ENCODE data around the gene PLPP6. TPM values are rescaled to one million over a fixed set of nuclear protein-coding genes. Genes with fewer than 3 reads are reported as not detected.

Gene PLPP6
- total and polyA plus RNA-seq, 2 donors (not counting 3 experiments of a cell fraction or from before 2014, with no cell fraction given): 6.3 to 6.4 TPM

DNA sequence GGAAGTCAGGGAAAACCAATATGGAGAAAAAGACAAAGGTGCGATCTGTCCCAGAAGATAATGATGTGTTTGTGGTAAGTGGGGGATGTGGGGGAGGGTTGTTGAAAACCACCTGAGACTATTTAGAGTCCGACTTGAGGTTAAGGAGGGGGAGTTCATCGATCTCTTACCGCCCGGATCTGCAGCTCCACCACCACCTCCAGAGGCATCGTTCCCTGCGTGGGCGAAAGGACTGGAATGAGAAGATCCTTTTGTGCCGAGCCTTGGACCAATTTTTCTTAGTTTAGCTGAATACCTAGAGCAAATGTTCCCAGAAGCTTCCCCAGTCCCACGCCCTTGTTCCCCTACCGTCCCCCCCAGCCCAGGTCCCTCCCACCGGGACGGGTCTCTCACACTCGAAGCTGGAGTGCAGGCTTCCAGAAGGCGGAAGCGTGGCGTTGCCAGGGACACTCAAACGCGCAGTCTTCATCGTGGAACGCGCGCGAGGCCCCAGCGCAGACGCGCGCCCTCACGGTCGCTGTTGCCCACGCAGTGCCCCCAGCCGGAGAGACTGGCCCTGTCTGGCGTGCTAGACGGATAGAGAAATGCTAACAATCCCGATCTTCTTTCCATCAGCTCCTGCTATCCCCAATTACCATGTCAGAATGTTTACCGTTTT, 4.1 kb downstream of the PLPP6 start, which contains the start of gene SPATA6L:
TSS of gene SPATA6L (minus strand) at position 439 of the 658 bp plus-strand sequence. CDS start at position 209, 230 bp downstream.
- ChIA-PET CTCF (interaction anchor here (0.7 to 2.5 kb wide), 11 partner anchors 9 to 934 kb away, joined by 3 to 14 read pairs (median 3); partner anchors contain the start of gene CDC37L1), POLR2A (interaction anchor here (1.7 kb wide), 1 partner anchor 13 kb away, joined by 5 read pairs; the partner anchor contains the start of gene CDC37L1)
- intact Hi-C loops (cut with micrococcal nuclease) (no loop called here), dilution Hi-C loops (cut with MboI; ENCODE audit: extremely low pct_ligation_motif_present, low sequenced_read_pairs) (no loop called here)
- Histone ChIP-seq H3K4me1 (ENCODE audit: control insufficient read depth, extremely low read depth, insufficient read depth, low read length) (peaks cover 32% of the 10 kb centered on the region), H4K20me1 (replicated peaks; ENCODE audit: control insufficient read depth, extremely low read depth, insufficient read depth, low read length) (no peaks in the 10 kb centered on the region), H3K27ac (ENCODE audit: insufficient read depth, low read depth, low read length) (peak within 1 kb of the TSS; percentile 9), H2AFZ (ENCODE audit: low read depth, low read length) (peak within 1 kb of the TSS; percentile 92), H3K36me3 (ENCODE audit: control insufficient read depth in 2 of 2, extremely low read depth in 1 of 2, insufficient read depth in 2 of 2, low read length in 2 of 2) (no peaks in the 10 kb centered on the region), H3K4me2 (ENCODE audit: insufficient read depth, low read length) (peak within 1 kb of the TSS; percentile 93), H3K9me3 (replicated peaks; ENCODE audit: control insufficient read depth, insufficient read depth, low read length) (no peaks in the 10 kb centered on the region), H3K4me3 (replicated peaks in 1 of 3; ENCODE audit: insufficient read depth in 1 of 3, low read depth in 1 of 3, low read length in 3 of 3) (peak within 1 kb of the TSS; percentile 35 to 75 (median 58)), H3K27me3 (ENCODE audit: control insufficient read depth in 2 of 2, insufficient read depth in 2 of 2, low read length in 2 of 2) (peaks cover 0 to 4% of the 10 kb centered on the region in 2 experiments), H3K79me2 (ENCODE audit: control insufficient read depth, insufficient read depth, low read length) (no peaks in the 10 kb centered on the region), H3K9me1 (replicated peaks; ENCODE audit: control insufficient read depth, extremely low read depth, insufficient read depth, low read length) (no peaks in the 10 kb centered on the region), H3K9ac (replicated peaks; ENCODE audit: extremely low read depth, insufficient read depth, low read length) (peak within 1 kb of the TSS; percentile 45)
- BruUV-seq (replicated peaks): TSS peak; percentile 36
- TF ChIP-seq POLR2AphosphoS5 (IDR thresholded peaks at IDR 0.05; ENCODE audit: insufficient read depth, low read depth, low read length): no peak
- TF ChIP-seq CTCF (IDR thresholded peaks at IDR 0.05; ENCODE audit: extremely low read depth in 1 of 2, insufficient read depth in 1 of 2, low read depth in 1 of 2, low read length in 2 of 2): peak; percentile 9 to 36
- TF ChIP-seq POLR2A (IDR thresholded peaks at IDR 0.05; ENCODE audit: low read depth, low read length): no peak
- TF ChIP-seq MAX (IDR thresholded peaks at IDR 0.05; ENCODE audit: insufficient read depth, insufficient read length): peak; percentile 19
- no peak for TF ChIP-seq MYC (IDR thresholded peaks at IDR 0.05; ENCODE audit: low read depth, low read length)
- DNase-seq (ENCODE audit: low read depth, low spot score) (peak; percentile 71), FAIRE-seq (peak; percentile 77)
